NCI-H2107 treated with DMSO at 0.1 percent for 48 hours (cell line): ENCODE measurements around the gene TXN.
"Not testable (repeated sequence)": the region's sequence is repeated elsewhere in the genome, so short reads cannot be mapped to it uniquely, and the experiment has no call there.

Source experiments
- DNase-seq: peaks from one replicate; lab custom pipeline; 2025; ENCODE audit not compliant: unreplicated experiment; lab: John Stamatoyannopoulos, UW

The TXN gene

GRCh38 chr9:110214090-110214489 is 42.2 kb downstream of the TXN start:
- DNase-seq = no peak

GRCh38 chr9:110213413-110214044 is 42.8 kb downstream of the TXN start:
- no peak for DNase-seq

- no peak for DNase-seq
These were observed 48.3 kb downstream of the TXN start, which contains the start of gene C9orf152 for GRCh38 chr9:110208031-110208430. Gene C9orf152, minus strand, starts transcription at chr9:110208159. Its CDS starts 580 bp downstream, at chr9:110207579.

GRCh38 chr9:110207071-110207641 is 49.2 kb downstream of the TXN start:
- DNase-seq = no peak

- no peak for DNase-seq
These were observed 49.9 kb downstream of the TXN start for GRCh38 chr9:110206389-110206788.

GRCh38 chr9:110205612-110206011 is 50.7 kb downstream of the TXN start:
- not testable (repeated sequence) for DNase-seq

GRCh38 chr9:110202232-110202631 is 54.1 kb downstream of the TXN start:
- no peak for DNase-seq

- DNase-seq = no peak
These were observed 56.7 kb downstream of the TXN start for GRCh38 chr9:110199643-110200042.

GRCh38 chr9:110198357-110198756 is 58.0 kb downstream of the TXN start:
- DNase-seq = no peak

- DNase-seq = no peak
These were observed 58.7 kb downstream of the TXN start for GRCh38 chr9:110197330-110198187.

GRCh38 chr9:110196084-110196499 is 60.2 kb downstream of the TXN start:
- DNase-seq = not testable (repeated sequence)
